Duodenal mucosa (tissue), 2 donors: ENCODE data around the gene MAGI2.

Experiments used
- H3K27ac ChIP-seq: one replicate; pipeline ENCODE4 v1.7.0; 2013; ENCODE audit warnings: low read depth, low read length
- H3K27me3 ChIP-seq, 2 donors: one replicate each; pipeline ENCODE4 v1.7.0; 2013; ENCODE audit warnings: low read length in 2 of 2, control low read depth in 1 of 2; ENCODE audit not compliant: insufficient read depth in 2 of 2, control insufficient read depth in 1 of 2
- H3K36me3 ChIP-seq, 2 donors: one replicate each; pipeline ENCODE4 v1.7.0; 2013; ENCODE audit warnings: low read length in 2 of 2, control low read depth in 1 of 2; ENCODE audit not compliant: insufficient read depth in 2 of 2, control insufficient read depth in 1 of 2
- H3K4me1 ChIP-seq, 2 donors: one replicate each; pipeline ENCODE4 v1.7.0; 2013; ENCODE audit warnings: low read length in 2 of 2, control low read depth in 1 of 2; ENCODE audit not compliant: insufficient read depth in 2 of 2, control insufficient read depth in 1 of 2
- H3K4me3 ChIP-seq, 2 donors: one replicate each; pipeline ENCODE4 v1.7.0; 2013; ENCODE audit warnings: low read length in 2 of 2, low read depth in 1 of 2
- H3K9ac ChIP-seq, 2 donors: one replicate each; pipeline ENCODE4 v1.7.0; 2013; ENCODE audit warnings: low read length in 2 of 2, low read depth in 1 of 2
- H3K9me3 ChIP-seq, 2 donors: one replicate each; pipeline ENCODE4 v1.7.0; 2013; ENCODE audit warnings: low read length in 2 of 2, control low read depth in 1 of 2; ENCODE audit not compliant: control insufficient read depth in 1 of 2

The MAGI2 gene

DNA sequence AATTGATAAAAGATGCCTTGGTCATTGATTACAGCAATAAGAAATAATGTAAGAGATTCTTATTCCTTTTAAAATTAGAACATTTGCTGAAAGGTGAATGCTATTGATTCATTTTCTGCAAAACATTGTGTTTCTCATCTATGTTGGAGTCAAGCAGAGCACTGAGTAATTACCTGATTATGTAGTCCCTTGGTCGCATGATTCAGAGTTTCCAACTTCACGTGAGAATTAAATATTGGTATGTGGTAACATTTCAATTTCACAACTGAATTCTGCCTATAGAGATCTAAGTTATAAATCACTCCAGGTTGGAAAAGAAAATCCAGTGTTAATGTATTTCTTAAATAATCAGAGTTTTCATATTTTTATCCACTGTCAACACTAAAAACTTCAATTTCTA is 953.5 kb downstream of the MAGI2 start:
- H3K9ac ChIP-seq = no peak overlapping the region
- H3K4me3 ChIP-seq = no peak overlapping the region
- no peaks in the 10 kb centered on the region for H3K36me3 ChIP-seq
- no peaks in the 10 kb centered on the region for H3K27me3 ChIP-seq
- H3K9me3 ChIP-seq = no peaks in the 10 kb centered on the region
- H3K27ac ChIP-seq = no peak overlapping the region
- no peaks in the 10 kb centered on the region for H3K4me1 ChIP-seq

DNA sequence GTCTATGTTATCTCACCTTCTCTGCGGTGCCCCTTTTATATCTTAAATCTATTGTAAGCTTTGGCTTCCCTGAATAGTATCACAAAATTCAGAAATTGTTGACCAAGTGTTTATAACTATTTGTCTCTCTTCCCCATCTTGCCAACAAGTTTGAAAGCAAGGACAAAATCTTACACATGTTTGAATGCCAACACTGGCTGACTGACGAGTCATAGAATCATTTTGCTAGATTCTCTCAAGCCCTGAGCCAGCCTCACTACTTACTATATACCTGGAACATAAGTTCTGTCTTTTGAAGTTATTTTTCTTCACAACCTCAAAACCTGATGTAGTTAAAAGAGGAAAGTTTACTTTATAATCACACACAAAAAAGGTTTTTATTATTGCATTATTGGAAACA is 954.2 kb downstream of the MAGI2 start:
- H3K36me3 ChIP-seq = no peaks in the 10 kb centered on the region
- no peaks in the 10 kb centered on the region for H3K4me1 ChIP-seq
- H3K27ac ChIP-seq = no peak overlapping the region
- H3K27me3 ChIP-seq = no peaks in the 10 kb centered on the region
- no peak overlapping the region for H3K9ac ChIP-seq
- no peaks in the 10 kb centered on the region for H3K9me3 ChIP-seq
- H3K4me3 ChIP-seq = no peak overlapping the region

DNA sequence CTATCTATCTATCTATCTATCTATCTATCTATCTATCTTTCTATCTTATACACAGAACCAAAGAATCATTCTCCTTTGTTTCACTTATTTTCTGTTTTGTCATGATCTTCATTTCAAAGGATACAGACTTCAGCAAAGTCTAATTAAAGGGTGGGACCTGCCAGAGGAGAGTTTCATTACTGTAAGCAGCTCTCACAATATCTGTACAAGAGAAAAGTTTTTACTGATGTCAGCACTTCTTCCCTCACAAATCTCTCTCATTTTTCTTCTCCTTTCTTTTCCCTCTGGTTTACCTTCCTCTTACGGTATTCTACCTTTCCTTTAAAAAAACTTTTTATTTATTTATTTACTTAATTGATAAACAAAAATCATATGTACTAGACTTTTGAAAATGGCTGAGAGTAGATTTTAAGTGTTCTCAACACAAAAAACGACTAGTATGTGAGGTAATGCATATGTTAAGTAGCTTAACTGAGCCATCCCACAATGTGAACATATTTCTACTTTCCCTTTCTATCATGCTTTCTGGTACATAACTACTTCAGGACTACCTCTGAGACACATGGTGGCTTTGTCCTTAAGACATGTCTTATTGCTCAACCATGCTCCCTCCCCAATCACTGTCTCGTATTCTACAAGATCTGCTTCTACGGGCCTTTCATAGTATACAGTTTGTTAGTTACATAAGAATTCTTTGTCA is 955.6 kb downstream of the MAGI2 start:
- H3K4me3 ChIP-seq = no peak overlapping the region
- no peak overlapping the region for H3K9ac ChIP-seq
- no peaks in the 10 kb centered on the region for H3K27me3 ChIP-seq
- no peaks in the 10 kb centered on the region for H3K4me1 ChIP-seq
- no peak overlapping the region for H3K27ac ChIP-seq
- no peaks in the 10 kb centered on the region for H3K36me3 ChIP-seq
- no peaks in the 10 kb centered on the region for H3K9me3 ChIP-seq

DNA sequence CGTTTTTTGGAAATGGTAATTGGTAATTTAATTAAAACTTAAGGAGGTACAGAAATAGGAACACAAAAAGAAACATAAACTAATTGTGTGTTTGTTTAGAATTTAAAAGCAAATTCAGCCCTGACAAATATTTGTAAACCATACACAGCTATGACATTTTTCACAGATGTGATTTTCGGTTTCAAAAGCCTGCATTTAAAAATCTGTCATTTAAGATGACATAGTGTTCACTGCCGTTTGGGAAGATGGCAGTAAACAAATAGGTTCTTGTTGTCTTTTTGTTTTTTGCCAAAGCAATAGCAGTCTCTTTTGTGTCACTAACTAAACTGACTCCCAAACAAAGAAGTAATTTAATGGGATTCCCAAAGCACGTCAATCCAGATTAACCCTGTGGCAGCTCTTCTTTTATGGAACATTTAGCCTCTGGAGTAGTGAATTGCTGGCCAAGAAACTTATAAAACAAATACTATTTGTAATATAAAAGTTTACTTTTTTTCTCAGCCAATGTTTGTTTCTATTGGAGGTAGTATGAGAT is 957.3 kb downstream of the MAGI2 start:
- Histone ChIP-seq H3K36me3 (no peaks in the 10 kb centered on the region), H3K27me3 (no peaks in the 10 kb centered on the region), H3K4me3 (no peak overlapping the region), H3K9me3 (no peaks in the 10 kb centered on the region), H3K4me1 (no peaks in the 10 kb centered on the region), H3K9ac (no peak overlapping the region), H3K27ac (no peak overlapping the region)

DNA sequence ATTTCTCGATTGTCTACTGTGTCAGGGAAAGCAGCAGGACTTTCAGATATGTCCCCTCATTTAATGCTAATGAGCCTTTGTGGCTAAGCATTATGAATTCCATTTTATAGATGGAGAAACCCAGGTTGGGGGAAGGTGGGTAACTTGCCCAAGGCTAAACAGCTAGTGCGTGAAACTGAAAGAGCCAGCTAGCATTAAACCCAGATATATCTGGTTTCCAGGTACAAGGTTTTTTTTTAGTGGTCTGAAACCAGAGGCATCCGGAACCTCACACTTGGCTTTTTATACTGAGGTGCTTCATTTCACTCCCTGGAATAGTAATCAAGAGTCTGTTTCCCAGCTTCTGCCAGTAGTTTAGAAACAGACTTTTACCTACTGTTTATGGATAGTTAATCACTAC is 960.1 kb downstream of the MAGI2 start:
- H3K9me3 ChIP-seq = no peaks in the 10 kb centered on the region
- no peaks in the 10 kb centered on the region for H3K27me3 ChIP-seq
- H3K4me1 ChIP-seq = no peaks in the 10 kb centered on the region
- H3K4me3 ChIP-seq = no peak overlapping the region
- H3K36me3 ChIP-seq = no peaks in the 10 kb centered on the region
- H3K9ac ChIP-seq = no peak overlapping the region
- no peak overlapping the region for H3K27ac ChIP-seq

DNA sequence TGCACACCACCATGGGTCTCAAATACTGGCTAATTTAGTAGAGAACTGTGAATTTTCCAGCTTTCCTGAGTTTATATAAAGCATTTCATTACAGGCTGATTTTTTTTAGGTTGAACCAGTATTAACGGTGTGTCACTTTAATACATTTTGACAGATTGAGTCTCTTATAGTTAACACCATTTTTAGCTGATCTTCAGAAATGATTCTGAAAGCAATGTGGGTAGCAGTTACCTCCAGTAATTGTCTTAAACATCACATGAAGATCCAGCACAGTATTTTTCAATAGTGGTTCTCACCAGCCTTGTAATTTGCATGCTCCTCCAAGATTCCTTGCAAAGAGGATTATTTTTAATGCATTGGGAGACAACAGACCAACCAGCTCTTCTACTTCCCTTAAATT is 961.3 kb downstream of the MAGI2 start:
- H3K4me3 ChIP-seq = no peak overlapping the region
- H3K36me3 ChIP-seq = no peaks in the 10 kb centered on the region
- H3K9ac ChIP-seq = no peak overlapping the region
- no peaks in the 10 kb centered on the region for H3K9me3 ChIP-seq
- H3K27ac ChIP-seq = no peak overlapping the region
- H3K27me3 ChIP-seq = no peaks in the 10 kb centered on the region
- no peaks in the 10 kb centered on the region for H3K4me1 ChIP-seq

DNA sequence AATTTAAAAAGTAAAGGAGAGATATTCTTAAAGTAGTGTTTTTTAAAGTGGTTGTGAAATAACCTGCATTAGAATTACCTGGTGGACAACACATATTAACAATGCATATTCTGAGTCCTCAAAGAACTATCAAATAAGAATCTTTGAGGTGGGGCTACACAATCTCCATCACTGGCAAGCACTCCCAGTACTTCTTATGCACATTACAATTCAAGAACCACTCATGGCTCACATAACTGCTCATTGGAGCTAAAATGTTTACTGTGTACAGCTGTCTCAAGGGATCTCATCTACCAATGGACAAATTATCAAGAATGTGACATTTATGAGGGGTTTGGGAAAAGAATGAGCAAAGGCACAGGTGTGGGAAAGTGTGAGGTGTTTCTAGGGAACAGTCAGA is 962.9 kb downstream of the MAGI2 start:
- H3K36me3 ChIP-seq = no peaks in the 10 kb centered on the region
- H3K27ac ChIP-seq = no peak overlapping the region
- no peak overlapping the region for H3K4me3 ChIP-seq
- no peaks in the 10 kb centered on the region for H3K9me3 ChIP-seq
- H3K27me3 ChIP-seq = no peaks in the 10 kb centered on the region
- H3K9ac ChIP-seq = no peak overlapping the region
- no peaks in the 10 kb centered on the region for H3K4me1 ChIP-seq

DNA sequence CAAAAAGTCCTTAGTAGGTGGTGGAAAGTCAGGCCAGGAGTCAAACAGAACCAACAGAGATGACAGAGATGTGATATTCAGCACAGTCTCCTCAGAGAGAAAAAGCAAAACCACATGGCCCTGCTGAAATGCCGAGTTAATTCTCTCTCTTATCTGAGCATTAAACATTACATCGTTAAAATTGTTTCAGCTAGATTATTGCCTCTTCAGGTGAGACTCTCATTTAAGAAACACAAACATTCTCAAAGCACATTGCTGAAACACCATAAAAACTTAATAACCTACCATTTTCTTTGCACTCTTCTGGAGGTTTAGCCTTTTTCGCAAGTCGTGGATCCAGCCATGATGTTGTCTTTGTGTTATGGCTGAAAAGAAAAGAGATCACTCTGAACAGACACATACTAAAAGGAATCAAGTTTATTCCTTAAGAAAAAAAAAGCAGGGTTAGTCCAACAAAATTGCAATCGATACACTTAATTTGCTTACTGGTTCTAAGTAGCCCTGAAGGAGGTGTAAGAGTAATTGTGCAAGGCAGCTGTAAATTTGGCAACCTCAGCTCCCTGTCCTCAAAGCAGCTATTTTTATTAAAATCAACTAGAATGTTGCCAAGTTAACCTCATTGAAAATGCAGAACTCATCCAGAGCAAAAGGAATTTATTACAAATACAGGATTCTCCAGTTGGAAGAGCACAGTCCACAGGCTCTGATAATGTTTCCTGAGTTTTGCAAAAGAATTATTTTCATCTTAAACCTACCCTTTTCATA is 963.8 kb downstream of the MAGI2 start:
- H3K9me3 ChIP-seq = no peaks in the 10 kb centered on the region
- H3K9ac ChIP-seq = no peak overlapping the region
- H3K27ac ChIP-seq = no peak overlapping the region
- H3K36me3 ChIP-seq = no peaks in the 10 kb centered on the region
- H3K4me3 ChIP-seq = no peak overlapping the region
- H3K27me3 ChIP-seq = no peaks in the 10 kb centered on the region
- no peaks in the 10 kb centered on the region for H3K4me1 ChIP-seq

DNA sequence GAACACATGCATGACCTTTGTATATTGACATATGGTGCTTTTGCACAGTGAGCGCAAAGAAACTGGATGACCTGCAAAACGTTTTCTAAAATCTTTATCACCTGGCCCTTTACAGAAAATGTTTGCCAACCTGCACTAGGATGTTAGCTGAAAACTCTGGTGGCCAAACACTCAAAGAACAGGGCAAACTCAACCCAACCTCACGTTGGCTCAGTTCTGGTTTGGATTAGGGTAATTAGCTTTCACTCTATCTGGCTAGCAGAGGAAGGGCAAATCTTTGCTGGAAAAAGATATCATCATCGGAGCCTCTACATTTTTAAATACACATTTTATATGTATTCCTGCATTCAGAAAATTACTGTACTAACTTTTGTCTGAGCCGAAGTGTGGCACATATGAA is 966.0 kb downstream of the MAGI2 start:
- H3K27me3 ChIP-seq = no peaks in the 10 kb centered on the region
- no peaks in the 10 kb centered on the region for H3K9me3 ChIP-seq
- no peaks in the 10 kb centered on the region for H3K4me1 ChIP-seq
- no peak overlapping the region for H3K4me3 ChIP-seq
- no peak overlapping the region for H3K9ac ChIP-seq
- H3K27ac ChIP-seq = no peak overlapping the region
- H3K36me3 ChIP-seq = no peaks in the 10 kb centered on the region

DNA sequence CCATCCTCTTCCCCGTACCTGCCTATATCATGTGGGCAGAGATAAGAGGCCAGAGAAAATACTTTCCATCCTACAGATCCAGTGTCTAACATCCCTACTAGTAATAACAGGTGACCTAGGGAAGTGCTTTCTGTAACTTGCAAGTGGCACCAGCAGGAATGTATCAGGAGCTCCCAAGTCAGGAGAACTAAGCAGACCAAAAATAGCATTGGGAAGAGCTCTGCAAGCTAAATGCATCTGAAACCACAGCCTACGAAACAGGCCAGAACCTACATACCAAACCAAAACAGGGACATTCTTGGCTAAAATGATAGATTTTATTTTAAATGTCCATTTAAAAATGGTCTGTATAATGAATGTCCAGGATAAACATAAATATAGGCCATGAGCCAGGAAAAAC is 974.1 kb downstream of the MAGI2 start:
- H3K27me3 ChIP-seq = no peaks in the 10 kb centered on the region
- no peaks in the 10 kb centered on the region for H3K36me3 ChIP-seq
- no peaks in the 10 kb centered on the region for H3K9me3 ChIP-seq
- no peak overlapping the region for H3K9ac ChIP-seq
- H3K27ac ChIP-seq = no peak overlapping the region
- no peak overlapping the region for H3K4me3 ChIP-seq
- no peaks in the 10 kb centered on the region for H3K4me1 ChIP-seq
